ENCODE data around the gene FURIN.

The FURIN gene

GRCh38 chr15:90881181-90881977 is 13.0 kb downstream of the FURIN start:
- H3K36me3 ChIP-seq (replicated peaks in 1 of 2; ENCODE audit: control insufficient read depth in 2 of 2, insufficient read depth in 2 of 2, low read length in 2 of 2), result peaks cover 22 to 34% of the 10 kb centered on the region in 2 donors
- no peak overlapping the region for H2BK15ac ChIP-seq (ENCODE audit: low read length)
- no peaks in the 10 kb centered on the region for H3K9me3 ChIP-seq (replicated peaks in 1 of 2; ENCODE audit: control insufficient read depth in 2 of 2, insufficient read depth in 1 of 2, low read depth in 1 of 2, low read length in 2 of 2)
- no peak overlapping the region for H3K27ac ChIP-seq (replicated peaks; ENCODE audit: low read length)
- WGBS, 2 donors (ENCODE audit: extremely low coverage in 2 of 2, insufficient read length in 2 of 2, insufficient replicate concordance in 1 of 2), result no CpG with 5 or more reads among the region's 35 CpGs
- no peak overlapping the region for H3K9ac ChIP-seq (ENCODE audit: low read depth, low read length, poor library complexity)
- no peak overlapping the region for H3K18ac ChIP-seq (ENCODE audit: low read length)
- H3K27me3 ChIP-seq (ENCODE audit: control insufficient read depth in 3 of 3, insufficient read depth in 3 of 3, low read depth in 1 of 3, low read length in 3 of 3), result no peaks in the 10 kb centered on the region
- peaks cover 7 to 13% of the 10 kb centered on the region in 2 donors for H3K4me1 ChIP-seq (ENCODE audit: control insufficient read depth in 2 of 2, insufficient read depth in 1 of 2, low read depth in 1 of 2, low read length in 2 of 2)
- no peak overlapping the region for H2AK5ac ChIP-seq (ENCODE audit: low read depth, low read length)
- H3K23ac ChIP-seq (ENCODE audit: low read depth, low read length, poor library complexity), result no peak overlapping the region
- no peak overlapping the region for H2BK120ac ChIP-seq (ENCODE audit: low read depth, low read length)
- DNase-seq (ENCODE audit: low spot score), result no peak
- no peak overlapping the region for H3K4ac ChIP-seq (ENCODE audit: low read length)
- H3K4me3 ChIP-seq (ENCODE audit: low read length in 2 of 2), result no peak overlapping the region
- no peak overlapping the region for H2BK5ac ChIP-seq (ENCODE audit: low read length)
- no peak overlapping the region for H2AFZ ChIP-seq (ENCODE audit: low read length)
- H4K91ac ChIP-seq (ENCODE audit: low read depth, low read length, poor library complexity), result no peak overlapping the region
- H4K8ac ChIP-seq (ENCODE audit: low read depth, low read length), result no peak overlapping the region
- H3K79me1 ChIP-seq (ENCODE audit: low read depth, low read length), result peaks cover 2% of the 10 kb centered on the region
- no peak overlapping the region for H3K14ac ChIP-seq (ENCODE audit: low read length)
- H2BK12ac ChIP-seq (ENCODE audit: low read length), result no peak overlapping the region
- peak overlapping the region; percentile 0 for H3K4me2 ChIP-seq (ENCODE audit: insufficient read depth, low read length, poor library complexity, severe bottlenecking)

- Histone ChIP-seq H3K14ac (ENCODE audit: low read length) (no peak overlapping the region), H3K23ac (ENCODE audit: low read depth, low read length, poor library complexity) (no peak overlapping the region), H2AK5ac (ENCODE audit: low read depth, low read length) (no peak overlapping the region), H2BK120ac (ENCODE audit: low read depth, low read length) (no peak overlapping the region), H3K9me3 (replicated peaks in 1 of 2; ENCODE audit: control insufficient read depth in 2 of 2, insufficient read depth in 1 of 2, low read depth in 1 of 2, low read length in 2 of 2) (no peaks in the 10 kb centered on the region), H2BK12ac (ENCODE audit: low read length) (no peak overlapping the region), H3K18ac (ENCODE audit: low read length) (no peak overlapping the region), H3K4me1 (ENCODE audit: control insufficient read depth in 2 of 2, insufficient read depth in 1 of 2, low read depth in 1 of 2, low read length in 2 of 2) (peaks cover 7 to 13% of the 10 kb centered on the region in 2 donors), H3K36me3 (replicated peaks in 1 of 2; ENCODE audit: control insufficient read depth in 2 of 2, insufficient read depth in 2 of 2, low read length in 2 of 2) (peaks cover 15 to 29% of the 10 kb centered on the region in 2 donors), H3K4me2 (ENCODE audit: insufficient read depth, low read length, poor library complexity, severe bottlenecking) (no peak overlapping the region), H3K4ac (ENCODE audit: low read length) (no peak overlapping the region), H3K27ac (replicated peaks; ENCODE audit: low read length) (no peak overlapping the region), H2BK5ac (ENCODE audit: low read length) (no peak overlapping the region), H3K4me3 (ENCODE audit: low read length in 2 of 2) (no peak overlapping the region), H3K27me3 (ENCODE audit: control insufficient read depth in 3 of 3, insufficient read depth in 3 of 3, low read depth in 1 of 3, low read length in 3 of 3) (no peaks in the 10 kb centered on the region), H2AFZ (ENCODE audit: low read length) (no peak overlapping the region), H3K79me1 (ENCODE audit: low read depth, low read length) (peaks cover 2% of the 10 kb centered on the region), H2BK15ac (ENCODE audit: low read length) (no peak overlapping the region), H3K9ac (ENCODE audit: low read depth, low read length, poor library complexity) (no peak overlapping the region), H4K91ac (ENCODE audit: low read depth, low read length, poor library complexity) (no peak overlapping the region), H4K8ac (ENCODE audit: low read depth, low read length) (no peak overlapping the region)
- DNase-seq (ENCODE audit: low spot score), result no peak
- no CpG with 5 or more reads among the region's 19 CpGs for WGBS, 2 donors (ENCODE audit: extremely low coverage in 2 of 2, insufficient read length in 2 of 2, insufficient replicate concordance in 1 of 2)
Observed at GRCh38 chr15:90881978-90882721, 13.8 kb downstream of the FURIN start.

- no peak for DNase-seq (ENCODE audit: low spot score)
- Histone ChIP-seq H3K4ac (ENCODE audit: low read length) (no peak overlapping the region), H3K18ac (ENCODE audit: low read length) (no peak overlapping the region), H3K9me3 (replicated peaks in 1 of 2; ENCODE audit: control insufficient read depth in 2 of 2, insufficient read depth in 1 of 2, low read depth in 1 of 2, low read length in 2 of 2) (no peaks in the 10 kb centered on the region), H3K27ac (replicated peaks; ENCODE audit: low read length) (no peak overlapping the region), H3K23ac (ENCODE audit: low read depth, low read length, poor library complexity) (peak overlapping the region; percentile 4), H2BK12ac (ENCODE audit: low read length) (no peak overlapping the region), H3K4me1 (ENCODE audit: control insufficient read depth in 2 of 2, insufficient read depth in 1 of 2, low read depth in 1 of 2, low read length in 2 of 2) (peaks cover 7 to 13% of the 10 kb centered on the region in 2 donors), H3K4me3 (ENCODE audit: low read length in 2 of 2) (no peak overlapping the region), H2AFZ (ENCODE audit: low read length) (no peak overlapping the region), H2BK15ac (ENCODE audit: low read length) (no peak overlapping the region), H3K79me1 (ENCODE audit: low read depth, low read length) (peaks cover 2% of the 10 kb centered on the region), H3K9ac (ENCODE audit: low read depth, low read length, poor library complexity) (no peak overlapping the region), H4K91ac (ENCODE audit: low read depth, low read length, poor library complexity) (no peak overlapping the region), H4K8ac (ENCODE audit: low read depth, low read length) (no peak overlapping the region), H2BK120ac (ENCODE audit: low read depth, low read length) (no peak overlapping the region), H2BK5ac (ENCODE audit: low read length) (no peak overlapping the region), H2AK5ac (ENCODE audit: low read depth, low read length) (peak overlapping the region; percentile 86), H3K36me3 (replicated peaks in 1 of 2; ENCODE audit: control insufficient read depth in 2 of 2, insufficient read depth in 2 of 2, low read length in 2 of 2) (peaks cover 12 to 23% of the 10 kb centered on the region in 2 donors), H3K4me2 (ENCODE audit: insufficient read depth, low read length, poor library complexity, severe bottlenecking) (no peak overlapping the region), H3K27me3 (ENCODE audit: control insufficient read depth in 3 of 3, insufficient read depth in 3 of 3, low read depth in 1 of 3, low read length in 3 of 3) (no peaks in the 10 kb centered on the region), H3K14ac (ENCODE audit: low read length) (no peak overlapping the region)
- WGBS, 2 donors (ENCODE audit: extremely low coverage in 2 of 2, insufficient read length in 2 of 2, insufficient replicate concordance in 1 of 2), result no CpG with 5 or more reads among the region's 13 CpGs
Observed at GRCh38 chr15:90882781-90883525, 14.6 kb downstream of the FURIN start.
